Glutamatergic neuron (in vitro differentiated cells): ENCODE measurements around the gene MYO9B. TPM values are rescaled to one million over a fixed set of nuclear protein-coding genes. Genes with fewer than 3 reads are reported as not detected.

Experiments used
- DNase-seq: peaks from one replicate; pipeline ENCODE4 v3.0.0; 2022
- H3K27ac Mint-ChIP-seq: one replicate; pipeline ENCODE4 v1.8.0; 2020; ENCODE audit warnings: mild to moderate bottlenecking, mixed read lengths, inconsistent platforms; ENCODE audit not compliant: unreplicated experiment
- H3K27me3 Mint-ChIP-seq: one replicate; pipeline ENCODE4 v1.8.0; 2020; ENCODE audit warnings: mild to moderate bottlenecking, moderate library complexity, mixed read lengths, inconsistent platforms; ENCODE audit not compliant: unreplicated experiment
- H3K36me3 Mint-ChIP-seq: one replicate; pipeline ENCODE4 v1.8.0; 2020; ENCODE audit warnings: mild to moderate bottlenecking, mixed read lengths, inconsistent platforms; ENCODE audit not compliant: unreplicated experiment
- H3K4me1 Mint-ChIP-seq: one replicate; pipeline ENCODE4 v1.8.0; 2020; ENCODE audit warnings: mild to moderate bottlenecking, low read depth, mixed read lengths, inconsistent platforms; ENCODE audit not compliant: unreplicated experiment
- H3K4me3 Mint-ChIP-seq: one replicate; pipeline ENCODE4 v1.8.0; 2020; ENCODE audit warnings: mild to moderate bottlenecking, mixed read lengths, inconsistent platforms; ENCODE audit not compliant: unreplicated experiment
- H3K9me3 Mint-ChIP-seq: one replicate; pipeline ENCODE4 v1.8.0; 2020; ENCODE audit warnings: mild to moderate bottlenecking, moderate library complexity, mixed read lengths, inconsistent platforms; ENCODE audit not compliant: unreplicated experiment
- CTCF ChIP-seq: fragments of 200-600 bp; sonication (generic); IDR thresholded peaks from one replicate; pipeline ENCODE4 v1.5.0; 2021; ENCODE audit not compliant: partially characterized antibody, unreplicated experiment
- total RNA-seq: library from RNA; stranded (reverse); fragmentation: NEBNext Ultra II Directional; extraction: Animal tissue kit (Norgen Biotek cat#: 25700); gene quantifications from one replicate; pipeline ENCODE4 v1.2.1, GENCODE V29; 2021; ENCODE audit not compliant: unreplicated experiment

The MYO9B gene
- total RNA-seq, 1 donor from 2014 or later, result 237 TPM

GRCh38 chr19:17210296-17210695, 134.7 kb downstream of the MYO9B start:
- peak overlapping the region; percentile 38 for H3K27ac Mint-ChIP-seq
- H3K9me3 Mint-ChIP-seq, result peaks cover 4% of the 10 kb centered on the region
- H3K36me3 Mint-ChIP-seq, result no peaks in the 10 kb centered on the region
- no peak for TF ChIP-seq CTCF
- H3K27me3 Mint-ChIP-seq, result peaks cover 7% of the 10 kb centered on the region
- no peak for DNase-seq
- peaks cover 10% of the 10 kb centered on the region for H3K4me1 Mint-ChIP-seq
- H3K4me3 Mint-ChIP-seq, result peak overlapping the region; percentile 38

GRCh38 chr19:17211547-17212446, 136.2 kb downstream of the MYO9B start:
- Mint-ChIP-seq H3K4me1 (peaks cover 10% of the 10 kb centered on the region), H3K4me3 (no peak overlapping the region), H3K27me3 (peaks cover 7% of the 10 kb centered on the region), H3K27ac (no peak overlapping the region), H3K36me3 (no peaks in the 10 kb centered on the region), H3K9me3 (peaks cover 4% of the 10 kb centered on the region)
- no peak for DNase-seq
- no peak for TF ChIP-seq CTCF

DNA sequence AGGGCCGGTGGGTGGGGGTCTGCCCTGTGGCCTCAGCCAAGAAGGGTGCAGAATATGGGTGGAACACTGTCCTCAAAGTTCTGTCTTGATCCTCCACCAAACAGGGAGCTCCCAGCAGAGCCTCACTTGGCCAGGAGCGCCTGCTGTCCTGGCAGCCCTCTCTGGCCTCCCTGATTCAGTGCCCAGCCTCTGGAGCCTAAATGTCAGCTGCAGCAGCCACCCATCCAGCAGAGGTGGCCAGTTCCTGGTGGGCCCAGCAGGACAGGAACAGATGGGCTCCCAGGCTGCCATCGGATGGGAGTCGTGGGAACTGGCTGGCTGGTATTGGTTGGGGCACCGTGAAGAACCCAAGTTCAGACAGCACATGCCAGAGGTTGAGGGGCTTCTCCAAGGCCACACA, 137.8 kb downstream of the MYO9B start:
- H3K27ac Mint-ChIP-seq, result no peak overlapping the region
- no peak overlapping the region for H3K4me3 Mint-ChIP-seq
- peaks cover 10% of the 10 kb centered on the region for H3K4me1 Mint-ChIP-seq
- no peak for TF ChIP-seq CTCF
- H3K36me3 Mint-ChIP-seq, result no peaks in the 10 kb centered on the region
- peaks cover 4% of the 10 kb centered on the region for H3K9me3 Mint-ChIP-seq
- H3K27me3 Mint-ChIP-seq, result peaks cover 3% of the 10 kb centered on the region
- no peak for DNase-seq

- H3K4me3 Mint-ChIP-seq, result peak overlapping the region; percentile 91
- no peak for TF ChIP-seq CTCF
- DNase-seq, result no peak
- H3K36me3 Mint-ChIP-seq, result no peaks in the 10 kb centered on the region
- peaks cover 6% of the 10 kb centered on the region for H3K27me3 Mint-ChIP-seq
- H3K4me1 Mint-ChIP-seq, result peaks cover 8% of the 10 kb centered on the region
- H3K27ac Mint-ChIP-seq, result peak overlapping the region; percentile 97
- peaks cover 3% of the 10 kb centered on the region for H3K9me3 Mint-ChIP-seq
Observed at GRCh38 chr19:17214508-17215126, 139.0 kb downstream of the MYO9B start.
